Bronchial epithelial cell (primary cell): ENCODE data around the gene ELOF1. TPM values are rescaled to one million over a fixed set of nuclear protein-coding genes. Genes with fewer than 3 reads are reported as not detected.
A peak's percentile ranks its signal among the peaks of the same experiment; 100 is the strongest.
"Not testable (repeated sequence)": the region's sequence is repeated elsewhere in the genome, so short reads cannot be mapped to it uniquely, and the experiment has no call there.

Experiments used
- DNase-seq: peaks from one replicate; pipeline ENCODE4 v3.0.0-alpha.2; 2010; ENCODE audit warnings: low read depth
- FAIRE-seq: peaks from 2 replicates; lab custom pipeline; 2011; peaks lifted over from hg19 to GRCh38; lab: Jason Lieb, UNC
- H3K27me3 ChIP-seq: 2 replicates; pipeline ENCODE4 v1.5.1; 2011; ENCODE audit warnings: low read length; ENCODE audit not compliant: control insufficient read depth, insufficient read depth
- H3K36me3 ChIP-seq: 2 replicates; pipeline ENCODE4 v1.5.1; 2011; ENCODE audit warnings: low read length; ENCODE audit not compliant: control insufficient read depth, insufficient read depth
- H3K4me3 ChIP-seq: 2 replicates; pipeline ENCODE4 v1.5.1; 2011; ENCODE audit warnings: mild to moderate bottlenecking, low read depth, low read length, control low read depth
- CTCF ChIP-seq: IDR thresholded peaks from 2 replicates; pipeline ENCODE4 v1.5.1; 2011; ENCODE audit warnings: mild to moderate bottlenecking, moderate library complexity, low read length, control low read depth, inconsistent platforms; ENCODE audit not compliant: insufficient read depth, severe bottlenecking
- total RNA-seq: library from RNA; depleted of rRNA; stranded (reverse); fragments of >200 nt; gene quantifications from 2 replicates; pipeline ENCODE4 v1.2.1, GENCODE V29; 2014

ELOF1 gene
- total RNA-seq: 20.3 and 30.7 TPM in 2 replicates

DNA sequence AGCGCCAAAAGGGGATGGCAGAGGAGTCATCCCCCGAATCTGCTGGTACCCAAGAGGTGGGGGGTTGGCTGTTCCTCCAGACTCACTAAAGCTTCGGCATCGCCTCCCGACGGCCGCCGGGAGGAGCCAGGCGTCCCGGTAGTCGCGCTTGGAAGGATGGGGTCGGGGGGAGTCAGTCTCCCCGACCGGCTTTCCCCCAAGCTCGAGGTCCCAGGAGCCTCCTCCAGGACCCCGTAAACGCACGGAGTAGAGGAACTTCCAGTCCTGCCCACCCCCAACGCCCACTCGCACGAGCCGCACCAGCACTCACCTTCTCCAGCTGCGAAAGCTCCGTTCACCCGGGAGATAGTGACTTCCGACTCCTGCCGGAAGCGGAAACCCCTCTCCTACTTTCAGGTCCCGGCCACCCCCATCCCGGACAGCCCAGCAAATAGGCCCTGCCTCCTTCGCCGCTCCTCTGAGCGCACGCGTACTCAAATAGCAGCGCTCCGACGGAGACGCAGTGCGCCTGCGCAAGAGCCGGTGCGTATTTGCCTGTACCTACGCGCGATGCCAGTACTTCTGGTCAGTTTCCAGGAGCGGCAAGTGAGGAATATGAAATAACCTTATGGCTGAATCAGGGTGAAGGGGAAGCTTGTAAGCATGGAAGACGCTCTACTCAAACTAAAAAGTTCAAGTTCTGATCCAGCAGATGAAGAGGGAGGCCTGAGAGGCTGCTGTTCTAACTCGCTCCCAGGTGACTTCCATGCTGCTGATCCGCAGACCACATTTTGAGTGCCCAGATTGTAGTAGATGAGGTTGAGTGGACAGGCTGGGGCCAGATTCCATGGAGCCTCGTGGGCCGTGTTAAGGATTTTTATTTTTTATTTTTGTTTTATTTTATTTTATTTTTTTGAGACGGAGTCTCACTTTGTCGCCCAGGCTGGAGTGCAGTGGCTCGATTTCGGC lies at the start of gene ELOF1:
TSS of gene ELOF1 (minus strand) at position 350 of the 948 bp plus-strand sequence. CDS start 4,883 bp downstream, outside the sequence.
- Histone ChIP-seq H3K36me3 (peaks cover 8% of the 10 kb centered on the region), H3K4me3 (peak within 1 kb of the TSS; percentile 89), H3K27me3 (no peaks in the 10 kb centered on the region)
- DNase-seq (peak; percentile 96), FAIRE-seq (no peak)
- peak; percentile 36 for TF ChIP-seq CTCF

DNA sequence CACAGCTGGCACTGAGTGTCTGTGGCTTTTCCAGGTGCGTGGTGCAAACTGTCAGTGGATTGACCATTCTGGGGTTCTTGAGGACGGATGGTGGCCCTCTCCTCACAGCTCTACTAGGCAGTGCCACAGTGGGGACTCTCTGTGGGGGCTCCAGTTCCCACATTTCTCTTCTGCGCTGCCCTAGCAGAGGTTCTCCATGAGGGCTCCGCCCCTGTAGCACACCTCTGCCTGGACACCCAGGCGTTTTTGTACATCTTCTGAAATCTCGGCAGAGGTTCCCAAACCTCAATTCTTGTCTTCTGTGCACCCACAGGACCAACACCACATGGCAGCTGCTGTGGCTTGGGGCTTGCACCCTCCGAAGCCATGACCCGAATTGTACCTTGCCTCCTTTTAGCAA lies 47.5 kb upstream of the ELOF1 start:
- DNase-seq (no peak), FAIRE-seq (no peak)
- no peak for TF ChIP-seq CTCF
- no peaks in the 10 kb centered on the region for H3K27me3 ChIP-seq
- no peaks in the 10 kb centered on the region for H3K36me3 ChIP-seq
- no peak overlapping the region for H3K4me3 ChIP-seq

- DNase-seq, H3K36me3 ChIP-seq, H3K27me3 ChIP-seq, FAIRE-seq, H3K4me3 ChIP-seq: not testable (repeated sequence)
These were observed 40.7 kb upstream of the ELOF1 start for GRCh38 chr19:11599704-11600103.

DNA sequence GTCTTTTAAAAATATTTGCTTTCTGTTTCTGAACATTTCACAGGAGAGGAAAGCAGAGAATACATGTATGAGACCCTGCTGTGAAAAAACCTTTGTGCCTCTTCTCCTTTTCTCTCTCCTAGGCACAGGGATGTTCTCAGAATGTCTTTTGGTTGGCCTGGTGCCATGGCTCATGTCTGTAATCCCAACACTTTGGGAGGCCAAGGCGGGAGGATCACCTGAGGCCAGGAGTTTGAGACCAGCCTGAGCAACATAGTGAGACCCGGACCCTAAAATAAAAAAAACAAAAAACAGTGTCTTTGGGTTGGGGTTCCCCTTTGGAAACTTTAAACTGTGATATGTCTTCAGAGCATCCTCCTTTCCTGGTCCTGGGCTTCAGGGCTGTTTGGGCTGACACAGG lies 39.7 kb upstream of the ELOF1 start:
- Histone ChIP-seq H3K27me3 (no peaks in the 10 kb centered on the region), H3K4me3 (no peak overlapping the region), H3K36me3 (peaks cover 3% of the 10 kb centered on the region)
- DNase-seq (no peak), FAIRE-seq (no peak)
- no peak for TF ChIP-seq CTCF

- Histone ChIP-seq H3K27me3 (no peaks in the 10 kb centered on the region), H3K4me3 (peak overlapping the region; percentile 84), H3K36me3 (peaks cover 3% of the 10 kb centered on the region)
- DNase-seq: peak; percentile 8
- no peak for TF ChIP-seq CTCF
- FAIRE-seq: no peak
These were observed 39.1 kb upstream of the ELOF1 start for GRCh38 chr19:11598103-11598483.

DNA sequence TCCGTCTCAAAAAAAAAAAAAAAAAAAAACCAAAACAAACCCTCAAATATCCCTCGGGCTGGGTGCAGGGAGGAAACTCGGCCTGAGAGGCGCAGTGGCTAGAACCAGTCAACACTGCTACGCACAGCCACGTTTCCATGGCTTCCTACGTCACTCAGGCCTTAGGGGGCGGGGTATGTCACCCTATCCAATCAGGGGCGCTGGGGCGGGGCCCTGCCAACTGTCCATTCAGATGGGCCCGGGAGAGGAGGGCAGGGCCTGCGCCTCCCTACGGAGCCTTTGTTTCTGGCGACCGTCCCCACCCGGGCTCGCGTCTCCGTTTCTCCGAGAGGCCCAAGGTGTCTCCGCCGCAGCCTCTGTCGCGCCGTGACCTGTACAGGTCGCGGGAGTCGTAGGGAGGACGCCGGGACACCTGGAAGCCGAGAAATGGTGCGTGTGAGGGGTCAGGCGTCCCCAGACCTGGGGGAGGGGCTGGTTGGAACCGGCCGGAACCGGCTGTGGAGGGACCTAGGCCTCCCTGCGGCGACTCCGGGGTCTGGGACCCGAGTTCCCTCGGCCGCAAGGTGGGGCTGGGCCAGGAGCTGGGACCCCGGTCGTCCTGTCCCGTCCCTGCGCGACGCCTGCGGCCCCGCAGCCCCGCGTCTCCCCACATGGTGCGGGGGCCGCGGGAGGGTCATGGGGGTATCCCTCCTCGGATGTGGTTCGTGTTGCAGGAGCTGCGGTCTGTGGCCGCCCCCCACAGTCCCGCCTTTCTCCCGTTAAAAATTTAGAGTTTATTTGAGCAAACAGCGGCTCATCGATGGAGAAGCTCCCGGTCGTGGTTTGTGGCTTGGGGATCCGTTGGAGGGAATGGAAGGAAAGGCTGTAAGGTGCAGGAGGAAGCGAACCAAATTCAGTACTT lies 38.4 kb upstream of the ELOF1 start, which contains the start of gene ZNF627:
TSS of gene ZNF627 (plus strand) at position 282 of the 901 bp plus-strand sequence. CDS start at position 427, 145 bp downstream.
- no peak for FAIRE-seq
- Histone ChIP-seq H3K36me3 (peaks cover 3% of the 10 kb centered on the region), H3K27me3 (no peaks in the 10 kb centered on the region), H3K4me3 (peak within 1 kb of the TSS; percentile 84)
- no peak for TF ChIP-seq CTCF
- peak; percentile 93 for DNase-seq
